GM18502 (cell line): ENCODE results near the gene TBL1X.

ENCODE experiments used
- ATAC-seq: cut with Tn5 transposase; IDR thresholded peaks from one replicate; pipeline ENCODE4 v1.9.1; 2021; ENCODE audit warnings: mild to moderate bottlenecking; ENCODE audit not compliant: unreplicated experiment, poor library complexity

The TBL1X gene

DNA sequence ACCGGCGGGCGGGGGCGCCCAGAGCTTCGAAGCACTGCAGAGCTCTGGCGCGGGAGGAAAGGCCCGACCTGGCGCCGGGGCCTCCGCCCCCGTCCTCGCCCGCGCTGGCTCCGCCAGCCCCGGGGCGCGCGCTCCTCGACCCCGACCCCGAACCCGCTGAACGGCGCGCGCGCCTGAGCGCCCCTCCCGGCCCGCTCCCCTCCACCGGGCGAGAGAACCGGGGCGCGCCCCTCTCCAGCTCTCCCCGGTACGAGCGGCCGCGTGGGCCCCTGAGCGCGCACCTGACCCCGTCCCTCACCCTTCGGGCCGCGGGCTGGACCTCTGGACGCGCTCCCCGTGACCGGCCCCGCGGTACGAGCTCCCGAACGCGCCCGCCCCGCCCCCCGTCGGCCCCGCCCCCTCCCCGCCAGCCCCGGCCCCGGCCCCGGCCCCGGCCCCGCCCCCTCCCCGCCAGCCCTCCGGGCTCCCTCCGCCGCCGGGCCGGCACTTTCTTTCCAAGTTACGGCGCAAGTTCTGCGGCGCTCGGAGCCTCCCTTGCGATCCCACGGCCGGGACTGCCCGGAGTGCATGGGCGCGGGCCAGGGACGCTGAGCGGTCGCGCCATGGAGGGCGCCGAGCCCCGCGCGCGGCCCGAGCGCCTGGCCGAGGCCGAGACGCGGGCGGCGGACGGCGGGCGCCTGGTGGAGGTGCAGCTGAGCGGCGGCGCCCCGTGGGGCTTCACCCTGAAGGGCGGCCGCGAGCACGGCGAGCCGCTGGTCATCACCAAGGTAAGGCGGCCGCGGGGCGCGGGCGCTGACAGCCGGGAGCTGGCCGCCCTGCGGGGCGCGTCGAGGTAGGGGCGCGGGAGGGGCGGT, 321.3 kb downstream of the TBL1X start, which contains the start of gene SHROOM2:
Gene SHROOM2 (plus strand): TSS at position 486 of the 854 bp plus-strand sequence. CDS start 117 bp downstream, at position 603.
- ATAC-seq = no peak

DNA sequence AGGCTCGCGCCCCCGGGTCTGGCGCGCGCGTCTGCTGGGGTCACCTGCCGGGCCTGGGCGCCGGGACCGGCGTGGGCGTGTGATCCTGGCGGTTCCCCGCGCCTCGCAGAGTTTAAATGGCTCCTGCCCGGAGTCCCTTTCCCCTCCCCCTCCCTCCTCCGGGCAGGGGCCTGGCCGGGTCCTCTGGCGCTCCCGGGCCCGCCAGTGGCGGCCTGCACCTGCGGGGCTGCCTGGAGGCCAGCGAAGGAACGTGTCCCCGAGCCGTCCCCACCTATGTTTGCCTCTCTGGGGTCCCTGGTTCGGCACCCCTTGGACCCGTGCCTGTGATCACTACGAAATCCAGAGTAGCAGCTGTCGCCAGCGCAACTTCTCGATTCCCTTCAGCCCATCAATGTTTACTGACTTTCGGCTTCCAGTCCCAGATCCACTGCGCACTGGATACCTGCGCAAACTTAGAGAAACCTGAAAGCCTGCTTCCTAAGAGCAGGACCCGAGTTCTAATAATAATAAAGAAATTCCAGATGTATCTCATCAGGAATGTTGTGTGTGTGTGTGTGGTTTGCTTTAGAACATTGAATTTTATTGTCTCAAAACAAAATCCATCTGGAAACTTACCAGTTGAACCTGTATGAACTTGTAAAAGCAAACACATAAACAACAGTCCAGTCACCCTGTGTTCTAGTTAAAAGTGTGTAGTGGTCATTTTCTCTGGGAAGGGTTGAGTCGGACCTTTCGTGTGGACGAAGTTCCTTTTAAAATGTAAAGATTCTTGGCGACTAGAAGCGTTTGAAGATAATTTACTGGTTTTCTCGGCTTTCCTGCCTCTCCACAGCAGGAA, 322.2 kb downstream of the TBL1X start:
- no peak for ATAC-seq

DNA sequence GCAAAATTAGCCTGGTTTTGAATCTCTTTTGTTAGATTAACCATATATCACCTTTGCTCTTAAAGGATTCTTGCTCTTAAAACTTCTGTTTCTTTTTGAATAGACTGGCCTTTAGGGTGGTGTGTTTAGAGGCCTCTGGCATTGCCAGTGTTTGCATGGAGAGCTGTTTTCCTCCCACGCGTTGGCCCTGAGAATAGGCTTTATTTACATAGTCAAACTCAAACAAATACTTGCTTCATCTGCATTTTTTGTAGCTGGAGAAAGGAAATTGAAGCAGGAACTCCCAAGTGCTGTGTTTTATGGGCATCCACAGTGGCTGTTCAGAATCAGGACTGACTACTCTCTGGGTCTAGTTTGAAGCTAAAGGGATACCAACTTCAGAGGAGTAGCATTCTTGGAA, 324.1 kb downstream of the TBL1X start:
- no peak for ATAC-seq

DNA sequence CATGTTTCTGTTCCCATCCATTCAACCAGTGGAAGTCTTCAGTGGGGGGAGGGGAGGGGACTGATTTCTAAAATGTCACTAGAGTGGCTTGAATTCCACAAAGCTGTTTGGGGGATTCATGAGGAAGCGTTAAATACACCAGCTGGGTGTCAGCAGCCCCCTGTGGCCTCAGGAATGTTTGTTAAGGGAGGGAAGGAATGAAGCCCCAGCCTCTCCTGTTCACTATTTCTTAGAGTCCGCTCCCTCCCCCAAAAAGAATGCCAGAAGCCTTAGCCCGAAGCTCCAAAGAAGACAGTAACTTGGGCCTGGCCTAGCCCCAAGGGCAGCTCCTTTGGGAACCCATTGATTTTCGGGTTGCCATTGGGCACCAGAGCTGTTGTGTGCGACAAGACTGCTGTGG, 324.7 kb downstream of the TBL1X start:
- ATAC-seq = no peak
